Gastroesophageal sphincter (tissue), 3 donors: ENCODE measurements around the gene SH2D7.

ENCODE experiments used
- POLR2A ChIP-seq, 2 donors: fragments of 450-650 bp; IDR thresholded peaks; one replicate each; pipeline ENCODE4 v1.6.1; 2017; ENCODE audit warnings: antibody characterized with exemption in 2 of 2, mild to moderate bottlenecking in 2 of 2, moderate library complexity in 1 of 2
- TF ChIP-seq, protein P1 (sequence below), 4 experiments: fragments of 200-600 bp in 2 of 4; fragments of 450-650 bp in 2 of 4; sonication (generic) in 1 of 4; IDR thresholded peaks; one replicate each; pipeline ENCODE4 v1.5.1; 2017 to 2019; ENCODE audit warnings: antibody characterized with exemption in 4 of 4, mild to moderate bottlenecking in 2 of 4, moderate library complexity in 2 of 4

DNA sequence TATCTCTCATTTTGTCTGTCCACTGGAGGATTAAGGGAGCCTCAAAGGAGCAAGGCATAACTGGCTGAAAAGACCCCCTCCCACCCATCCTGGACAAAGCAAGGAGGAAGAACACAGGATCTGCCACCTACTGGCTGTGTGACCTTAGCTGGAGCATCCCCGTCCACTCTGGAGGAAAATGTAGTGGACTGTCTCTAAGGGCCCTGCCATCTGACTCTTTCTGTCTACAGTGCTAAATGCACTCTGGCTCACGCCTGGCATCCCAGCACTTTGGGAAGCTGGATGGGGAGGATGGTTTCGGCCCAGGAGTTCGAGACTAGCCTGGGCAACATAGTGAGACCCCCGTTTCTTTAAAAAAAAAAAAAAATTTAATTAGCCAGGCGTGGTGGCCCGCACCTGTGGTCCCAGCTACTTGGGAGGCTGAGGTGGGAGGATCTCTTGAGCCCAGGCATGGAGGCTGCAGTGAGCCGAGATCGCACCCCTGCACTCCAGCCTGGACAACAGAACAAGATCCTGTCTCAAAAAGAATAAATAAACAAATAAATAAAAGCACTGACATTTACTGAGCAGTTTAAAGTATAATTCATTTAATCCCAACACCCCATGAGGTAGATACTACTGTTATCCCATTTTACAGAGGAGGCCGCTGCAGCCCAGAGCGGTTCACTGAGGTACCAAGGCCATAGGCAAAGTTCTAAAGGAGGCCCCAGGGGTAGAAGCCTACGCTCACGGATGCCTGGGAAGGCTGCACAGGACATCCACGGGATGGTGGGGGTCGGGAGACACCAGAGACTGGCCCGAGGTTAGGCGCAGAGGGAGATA is 15.9 kb upstream of the SH2D7 start:
- TF ChIP-seq, protein P1, sequence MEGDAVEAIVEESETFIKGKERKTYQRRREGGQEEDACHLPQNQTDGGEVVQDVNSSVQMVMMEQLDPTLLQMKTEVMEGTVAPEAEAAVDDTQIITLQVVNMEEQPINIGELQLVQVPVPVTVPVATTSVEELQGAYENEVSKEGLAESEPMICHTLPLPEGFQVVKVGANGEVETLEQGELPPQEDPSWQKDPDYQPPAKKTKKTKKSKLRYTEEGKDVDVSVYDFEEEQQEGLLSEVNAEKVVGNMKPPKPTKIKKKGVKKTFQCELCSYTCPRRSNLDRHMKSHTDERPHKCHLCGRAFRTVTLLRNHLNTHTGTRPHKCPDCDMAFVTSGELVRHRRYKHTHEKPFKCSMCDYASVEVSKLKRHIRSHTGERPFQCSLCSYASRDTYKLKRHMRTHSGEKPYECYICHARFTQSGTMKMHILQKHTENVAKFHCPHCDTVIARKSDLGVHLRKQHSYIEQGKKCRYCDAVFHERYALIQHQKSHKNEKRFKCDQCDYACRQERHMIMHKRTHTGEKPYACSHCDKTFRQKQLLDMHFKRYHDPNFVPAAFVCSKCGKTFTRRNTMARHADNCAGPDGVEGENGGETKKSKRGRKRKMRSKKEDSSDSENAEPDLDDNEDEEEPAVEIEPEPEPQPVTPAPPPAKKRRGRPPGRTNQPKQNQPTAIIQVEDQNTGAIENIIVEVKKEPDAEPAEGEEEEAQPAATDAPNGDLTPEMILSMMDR (IDR thresholded peaks at IDR 0.05): peak in 1 of 4 experiments; percentile 34
- no peak for TF ChIP-seq POLR2A (IDR thresholded peaks at IDR 0.05)
